ENCODE results near the gene PDE2A. TPM values are rescaled to one million over a fixed set of nuclear protein-coding genes. Genes with fewer than 3 reads are reported as not detected.
A peak's percentile ranks its signal among the peaks of the same experiment; 100 is the strongest.
"Not testable (repeated sequence)": the region's sequence is repeated elsewhere in the genome, so short reads cannot be mapped to it uniquely, and the experiment has no call there.

PDE2A gene
- total RNA-seq, 4 donors from 2014 or later: 26.1 to 34.1 (median 30.6) TPM

GRCh38 chr11:72569966-72570892 is 104.0 kb downstream of the PDE2A start:
- intact Hi-C loops (cut with DNase I; ENCODE audit: low total_unique reads): no loop called here
- TF ChIP-seq POLR2A (IDR thresholded peaks at IDR 0.05) (no peak), CTCF (IDR thresholded peaks at IDR 0.05) (no peak)

DNA sequence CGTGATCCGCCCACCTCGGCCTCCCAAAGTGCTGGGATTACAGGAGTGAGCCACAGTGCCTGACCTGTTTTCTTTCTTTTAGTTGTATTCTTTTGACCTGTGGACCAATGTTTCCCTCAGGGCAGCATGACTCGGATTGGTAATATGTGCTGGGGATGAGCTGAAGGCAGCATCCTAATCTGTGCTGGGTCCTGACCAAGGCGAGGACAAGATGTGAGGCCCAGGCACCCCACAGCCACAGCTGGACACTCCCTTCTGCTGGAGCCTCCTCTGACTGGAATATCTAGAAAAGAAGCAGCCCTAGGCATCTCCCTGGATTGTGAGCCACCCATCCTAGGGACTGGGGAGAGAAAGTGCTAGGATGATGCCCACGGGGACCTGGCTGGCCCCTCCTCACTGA is 105.4 kb downstream of the PDE2A start:
- intact Hi-C loops (cut with DNase I; ENCODE audit: low total_unique reads): no loop called here
- no peak for TF ChIP-seq CTCF (IDR thresholded peaks at IDR 0.05)
- TF ChIP-seq POLR2A (IDR thresholded peaks at IDR 0.05): no peak
- 85 to 94% methylated on average over 6 of the region's 6 CpGs for WGBS, 2 donors
- H3K4me3 ChIP-seq (ENCODE audit: low read depth, poor library complexity, severe bottlenecking): no peak overlapping the region
- no peak for DNase-seq (ENCODE audit: low spot score in 2 of 2)

More at GRCh38 chr11:72569966-72570892, 104.0 kb downstream of the PDE2A start:
- no peak overlapping the region for H3K4me3 ChIP-seq (ENCODE audit: low read depth, poor library complexity, severe bottlenecking)
- peak in 1 of 2 donors; percentile 85 for DNase-seq (ENCODE audit: low spot score in 2 of 2)
- 36 to 43% methylated on average over 4 of the region's 4 CpGs for WGBS, 2 donors

DNA sequence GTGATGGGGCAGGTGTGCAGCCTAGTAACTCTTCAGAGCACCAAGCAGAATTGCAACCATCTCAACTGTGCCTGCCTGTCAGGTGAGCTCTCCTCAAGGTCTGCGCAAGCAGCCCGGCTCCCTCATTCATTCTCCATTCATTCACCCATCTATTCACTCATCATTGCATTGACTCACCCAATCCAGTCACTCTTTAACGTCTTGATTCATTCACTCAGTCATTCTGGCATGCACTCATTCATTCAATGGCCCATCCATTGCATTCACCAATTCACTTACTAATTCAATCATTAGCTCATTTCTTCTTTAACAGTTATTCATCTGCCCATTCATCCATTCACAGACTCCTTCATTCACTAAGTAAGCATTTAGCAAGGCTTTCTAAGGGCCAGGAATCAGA is 111.8 kb downstream of the PDE2A start:
- DNase-seq (ENCODE audit: low spot score in 2 of 2): no peak
- 90 to 91% methylated on average over 3 of the region's 3 CpGs for WGBS, 2 donors
- no peak overlapping the region for H3K4me3 ChIP-seq (ENCODE audit: low read depth, poor library complexity, severe bottlenecking)
- TF ChIP-seq POLR2A (IDR thresholded peaks at IDR 0.05): no peak
- no peak for TF ChIP-seq CTCF (IDR thresholded peaks at IDR 0.05)
- intact Hi-C loops (cut with DNase I; ENCODE audit: low total_unique reads): no loop called here

GRCh38 chr11:72561856-72562255 is 112.4 kb downstream of the PDE2A start:
- no peak for DNase-seq (ENCODE audit: low spot score in 2 of 2)
- 47 to 53% methylated on average over 4 of the region's 4 CpGs for WGBS, 2 donors
- no peak overlapping the region for H3K4me3 ChIP-seq (ENCODE audit: low read depth, poor library complexity, severe bottlenecking)
- intact Hi-C loops (cut with DNase I; ENCODE audit: low total_unique reads): no loop called here
- TF ChIP-seq POLR2A (IDR thresholded peaks at IDR 0.05) (no peak), CTCF (IDR thresholded peaks at IDR 0.05) (no peak)

DNA sequence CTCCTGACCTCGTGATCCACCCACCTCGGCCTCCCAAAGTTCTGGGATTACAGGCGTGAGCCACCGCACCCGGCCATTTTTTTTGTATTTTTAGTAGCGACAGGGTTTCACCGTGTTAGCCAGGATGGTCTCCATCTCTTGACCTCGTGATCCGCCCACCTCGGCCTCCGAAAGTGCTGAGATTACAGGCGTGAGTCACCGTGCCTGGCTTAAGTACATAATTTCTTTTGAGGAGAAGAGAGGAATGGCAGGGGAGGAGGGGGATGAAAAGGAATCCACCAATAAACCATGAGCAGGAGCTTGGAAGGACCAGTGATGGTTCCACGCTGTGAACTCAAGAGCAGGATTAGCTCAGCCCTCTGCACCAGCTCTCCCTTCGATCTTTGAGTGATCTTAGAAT is 113.4 kb downstream of the PDE2A start:
- intact Hi-C loops (cut with DNase I; ENCODE audit: low total_unique reads): not testable (repeated sequence)
- WGBS, 2 donors: 91% methylated on average over 15 of the region's 15 CpGs

DNA sequence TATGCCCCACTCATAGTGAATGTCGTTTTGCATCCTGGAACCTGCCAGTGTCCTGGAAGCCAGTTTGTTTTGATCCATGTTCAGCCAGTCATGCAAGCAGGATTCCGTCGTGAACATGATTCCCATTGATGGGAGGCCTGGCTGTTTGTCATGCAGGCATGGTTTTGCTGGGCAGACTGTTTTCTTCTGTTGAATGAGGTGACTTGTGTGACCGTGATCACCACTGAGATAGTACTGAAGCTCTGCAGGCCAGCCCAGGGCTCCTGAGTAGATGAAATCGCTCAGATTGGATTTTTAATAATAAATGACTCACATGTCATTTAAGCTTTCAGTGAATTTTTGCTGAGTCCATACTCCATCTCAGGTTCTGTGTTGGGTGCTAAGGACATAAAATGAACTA is 117.8 kb downstream of the PDE2A start:
- 65 to 70% methylated on average over 5 of the region's 5 CpGs for WGBS, 2 donors
- no peak for DNase-seq (ENCODE audit: low spot score in 2 of 2)
- intact Hi-C loops (cut with DNase I; ENCODE audit: low total_unique reads): no loop called here
- H3K4me3 ChIP-seq (ENCODE audit: low read depth, poor library complexity, severe bottlenecking): no peak overlapping the region
- TF ChIP-seq POLR2A (IDR thresholded peaks at IDR 0.05): no peak
- no peak for TF ChIP-seq CTCF (IDR thresholded peaks at IDR 0.05)

More for the DNA sequence above, 113.4 kb downstream of the PDE2A start:
- DNase-seq (ENCODE audit: low spot score in 2 of 2); H3K4me3 ChIP-seq (ENCODE audit: low read depth, poor library complexity, severe bottlenecking): not testable (repeated sequence)

DNA sequence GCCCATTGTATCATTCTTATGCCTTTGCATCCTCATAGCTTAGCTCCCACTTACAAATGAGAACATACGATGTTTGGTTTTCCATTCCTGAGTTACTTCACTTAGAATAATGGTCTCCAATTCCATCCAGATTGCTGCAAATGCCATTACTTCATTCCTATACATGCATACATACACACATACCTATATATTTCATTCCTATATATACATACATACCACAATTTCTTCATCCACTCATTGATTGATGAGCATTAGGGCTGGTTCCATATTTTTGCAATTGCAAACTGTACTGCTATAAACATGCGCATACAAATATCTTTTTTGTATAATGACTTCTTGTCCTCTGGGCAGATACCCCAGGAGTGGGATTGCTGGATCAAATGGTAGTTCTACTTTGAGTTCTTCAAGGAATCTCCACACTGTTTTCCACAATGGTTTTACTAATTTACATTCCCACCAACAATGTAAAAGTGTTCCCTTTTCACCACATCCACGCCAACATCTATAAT is 119.2 kb downstream of the PDE2A start:
- 92 to 95% methylated on average over 3 of the region's 3 CpGs for WGBS, 2 donors

More for the DNA sequence above, 119.2 kb downstream of the PDE2A start:
- DNase-seq (ENCODE audit: low spot score in 2 of 2); H3K4me3 ChIP-seq (ENCODE audit: low read depth, poor library complexity, severe bottlenecking); intact Hi-C loops (cut with DNase I; ENCODE audit: low total_unique reads): not testable (repeated sequence)

All from lower leg skin (tissue), 4 donors.